B cell (primary cell): ENCODE results near the gene PLA2G2D. TPM values are rescaled to one million over a fixed set of nuclear protein-coding genes. Genes with fewer than 3 reads are reported as not detected.

Experiments used
- ATAC-seq: fragments of 200-7000 bp; cut with Tn5 transposase; one replicate; pipeline ENCODE4 v1.10.0; 2021; ENCODE audit warnings: low read depth, mild to moderate bottlenecking, moderate number of reproducible peaks, moderate library complexity
- CTCF ChIA-PET: fragments of 350-600 bp; sonication (Branson Sonifier 250); formaldehyde crosslinking; loops from one replicate; lab custom pipeline; 2021; ENCODE audit warnings: antibody characterized with exemption, inconsistent platforms; lab: Charles Lee
- POLR2A ChIA-PET: fragments of 350-600 bp; sonication (Branson Sonifier 250); formaldehyde crosslinking; loops from one replicate; lab custom pipeline; 2021; ENCODE audit warnings: antibody characterized with exemption; lab: Charles Lee
- DNase-seq: peaks from one replicate; pipeline ENCODE4 v3.0.0; 2013
- H2AFZ ChIP-seq: 2 replicates; pipeline ENCODE4 v1.6.1; 2012; ENCODE audit warnings: mild to moderate bottlenecking, low read depth, low read length; ENCODE audit not compliant: insufficient read depth, poor library complexity, severe bottlenecking
- H3K27ac ChIP-seq, 2 donors: 1 replicate in 1 of 2; 2 replicates in 1 of 2; pipeline ENCODE4 v1.5.1; 2012 to 2013; ENCODE audit warnings: low read length in 2 of 2, mild to moderate bottlenecking in 2 of 2, moderate library complexity in 1 of 2
- H3K27me3 ChIP-seq, 4 experiments: fragments of 200-600 bp in 1 of 4; sonication (generic) in 1 of 4; replicated peaks in 1 of 4; 1 replicate in 2 of 4; 2 replicates in 2 of 4; pipeline versions ENCODE4 v1.6.1 to v1.7.0; 2013 to 2016; ENCODE audit warnings: low read length in 3 of 4, mild to moderate bottlenecking in 2 of 4, mixed read lengths in 1 of 4, moderate library complexity in 1 of 4; ENCODE audit not compliant: insufficient read depth in 4 of 4, control insufficient read depth in 3 of 4; ENCODE audit errors: control extremely low read depth in 1 of 4
- H3K36me3 ChIP-seq, 2 experiments: replicated peaks in 1 of 2; 1 replicate in 1 of 2; 2 replicates in 1 of 2; pipeline versions ENCODE4 v1.6.1 to v1.7.1; 2013; ENCODE audit warnings: low read length in 1 of 2; ENCODE audit not compliant: insufficient read depth in 2 of 2, control insufficient read depth in 1 of 2; ENCODE audit errors: control extremely low read depth in 1 of 2, extremely low read depth in 1 of 2
- H3K4me1 ChIP-seq, 2 donors: fragments of 200-600 bp in 1 of 2; sonication (generic) in 1 of 2; 1 replicate in 1 of 2; 2 replicates in 1 of 2; pipeline versions ENCODE4 v1.5.1 to v1.6.1; 2013 to 2017; ENCODE audit warnings: low read length in 2 of 2; ENCODE audit not compliant: control insufficient read depth in 2 of 2, insufficient read depth in 2 of 2
- H3K4me2 ChIP-seq: replicated peaks from 2 replicates; pipeline ENCODE3; 2012; ENCODE audit warnings: mild to moderate bottlenecking, low read depth, low read length; ENCODE audit not compliant: poor library complexity, severe bottlenecking
- H3K4me3 ChIP-seq, 5 experiments: fragments of 200-600 bp in 1 of 5; sonication (generic) in 1 of 5; 1 replicate in 3 of 5; 2 replicates in 2 of 5; pipeline versions ENCODE4 v1.5.1 to v1.7.0; 2011 to 2016; ENCODE audit warnings: low read length in 4 of 5, mild to moderate bottlenecking in 4 of 5, low read depth in 2 of 5, control low read depth in 1 of 5, moderate library complexity in 1 of 5; ENCODE audit not compliant: insufficient read depth in 1 of 5; ENCODE audit errors: control extremely low read depth in 1 of 5, extremely low read depth in 1 of 5
- H3K79me2 ChIP-seq: fragments of 200-600 bp; sonication (generic); one replicate; pipeline ENCODE4 v1.6.0; 2016; ENCODE audit warnings: low read length; ENCODE audit not compliant: control insufficient read depth, insufficient read depth
- H3K9ac ChIP-seq: fragments of 200-600 bp; sonication (generic); 2 replicates; pipeline ENCODE4 v1.6.1; 2017; ENCODE audit warnings: mild to moderate bottlenecking, low read length, moderate library complexity
- H3K9me3 ChIP-seq, 3 donors: one replicate each; pipeline versions ENCODE4 v1.6.1 to v1.7.1; 2013; ENCODE audit warnings: low read length in 2 of 3; ENCODE audit not compliant: control insufficient read depth in 2 of 3, insufficient read depth in 1 of 3; ENCODE audit errors: control extremely low read depth in 1 of 3
- H4K20me1 ChIP-seq: 2 replicates; pipeline ENCODE4 v1.6.0; 2012; ENCODE audit warnings: mild to moderate bottlenecking, low read length; ENCODE audit not compliant: insufficient read depth, control insufficient read depth, poor library complexity, severe bottlenecking
- H3K27ac Mint-ChIP-seq: one replicate; pipeline ENCODE4 v1.8.0; 2021; ENCODE audit warnings: mixed read lengths
- H3K27me3 Mint-ChIP-seq: one replicate; pipeline ENCODE4 v1.8.0; 2021; ENCODE audit warnings: mixed read lengths
- H3K4me1 Mint-ChIP-seq: one replicate; pipeline ENCODE4 v1.8.0; 2021; ENCODE audit warnings: mixed read lengths
- H3K4me3 Mint-ChIP-seq: one replicate; pipeline ENCODE4 v1.8.0; 2021; ENCODE audit warnings: mixed read lengths
- H3K9me3 Mint-ChIP-seq: one replicate; pipeline ENCODE4 v1.8.0; 2022; ENCODE audit warnings: mixed read lengths; ENCODE audit not compliant: insufficient read depth
- EZH2 ChIP-seq: IDR thresholded peaks from 2 replicates; pipeline ENCODE4 v1.6.1; 2012; ENCODE audit warnings: borderline replicate concordance, low read depth, mild to moderate bottlenecking, moderate library complexity, low read length; ENCODE audit not compliant: insufficient read depth, poor library complexity, severe bottlenecking
- WGBS: methylation state at CpG from one replicate; pipeline ENCODE4 v1.1.5; 2013; ENCODE audit warnings: missing lambda C conversion rate; ENCODE audit not compliant: insufficient coverage; 5-methylcytosine and 5-hydroxymethylcytosine counted together
- intact Hi-C: fragments of 100-400 bp; cut with micrococcal nuclease; formaldehyde crosslinking; loops from one replicate; pipeline ENCODE4 v1.10.0; 2022
- polyA plus RNA-seq: library from polyadenylated mRNA; depleted of rRNA; stranded (reverse); fragments of >200 nt; gene quantifications from 2 replicates; pipeline ENCODE4 v1.2.3, GENCODE V29; 2012
- total RNA-seq, 2 donors: library from RNA; stranded (reverse); fragments of 120-200 nt in 1 of 2; gene quantifications; 1 replicate in 1 of 2; 2 replicates in 1 of 2; pipeline versions ENCODE4 v1.2.3 to v1.2.4, GENCODE V29; 2013 to 2022
- TF ChIP-seq, protein P1 (sequence below): fragments of 200-600 bp; IDR thresholded peaks from one replicate; pipeline ENCODE4 v1.8.0; 2022; ENCODE audit warnings: antibody characterized with exemption, mild to moderate bottlenecking

Gene PLA2G2D
- total and polyA plus RNA-seq, 2 donors (not counting 1 experiment from before 2014, with no cell fraction given): 2.3 to 2.8 TPM

DNA sequence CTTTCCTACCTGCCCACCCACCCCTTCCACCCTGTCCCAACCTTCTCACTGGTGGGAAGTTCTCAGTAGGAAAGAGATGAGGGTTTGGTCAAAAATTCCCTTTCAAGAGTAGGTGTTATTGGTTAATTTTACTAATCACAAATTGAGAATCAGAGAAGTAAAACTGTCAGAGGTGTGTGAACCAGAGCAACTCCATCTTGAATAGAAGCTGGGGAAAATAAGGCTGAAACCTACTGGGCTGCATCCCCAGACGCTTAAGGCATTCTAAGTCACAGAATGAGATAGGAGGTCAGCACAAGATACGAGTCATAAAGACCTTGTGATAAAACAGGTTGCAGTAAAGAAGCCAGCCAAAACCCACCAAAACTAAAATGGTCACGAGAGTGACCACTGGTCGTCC is 11.5 kb downstream of the PLA2G2D start:
- intact Hi-C loops: no loop called here
- Histone ChIP-seq H3K36me3 (no peaks in the 10 kb centered on the region), H3K4me1 (no peaks in the 10 kb centered on the region), H2AFZ (no peak overlapping the region), H3K4me3 (no peak overlapping the region), H3K4me2 (no peak overlapping the region), H3K9ac (no peak overlapping the region), H3K9me3 (no peaks in the 10 kb centered on the region), H3K27ac (no peak overlapping the region), H4K20me1 (no peaks in the 10 kb centered on the region), H3K79me2 (no peaks in the 10 kb centered on the region), H3K27me3 (peaks cover 0 to 8% (median 0%) of the 10 kb centered on the region in 4 experiments)
- no peak for TF ChIP-seq EZH2
- TF ChIP-seq, protein P1, sequence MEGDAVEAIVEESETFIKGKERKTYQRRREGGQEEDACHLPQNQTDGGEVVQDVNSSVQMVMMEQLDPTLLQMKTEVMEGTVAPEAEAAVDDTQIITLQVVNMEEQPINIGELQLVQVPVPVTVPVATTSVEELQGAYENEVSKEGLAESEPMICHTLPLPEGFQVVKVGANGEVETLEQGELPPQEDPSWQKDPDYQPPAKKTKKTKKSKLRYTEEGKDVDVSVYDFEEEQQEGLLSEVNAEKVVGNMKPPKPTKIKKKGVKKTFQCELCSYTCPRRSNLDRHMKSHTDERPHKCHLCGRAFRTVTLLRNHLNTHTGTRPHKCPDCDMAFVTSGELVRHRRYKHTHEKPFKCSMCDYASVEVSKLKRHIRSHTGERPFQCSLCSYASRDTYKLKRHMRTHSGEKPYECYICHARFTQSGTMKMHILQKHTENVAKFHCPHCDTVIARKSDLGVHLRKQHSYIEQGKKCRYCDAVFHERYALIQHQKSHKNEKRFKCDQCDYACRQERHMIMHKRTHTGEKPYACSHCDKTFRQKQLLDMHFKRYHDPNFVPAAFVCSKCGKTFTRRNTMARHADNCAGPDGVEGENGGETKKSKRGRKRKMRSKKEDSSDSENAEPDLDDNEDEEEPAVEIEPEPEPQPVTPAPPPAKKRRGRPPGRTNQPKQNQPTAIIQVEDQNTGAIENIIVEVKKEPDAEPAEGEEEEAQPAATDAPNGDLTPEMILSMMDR: no peak
- no peak overlapping the region for H3K4me3 Mint-ChIP-seq
- CTCF ChIA-PET: no interaction called here
- ATAC-seq: no peak
- peaks cover 8% of the 10 kb centered on the region for H3K27me3 Mint-ChIP-seq
- POLR2A ChIA-PET: no interaction called here
- H3K4me1 Mint-ChIP-seq: no peaks in the 10 kb centered on the region
- H3K27ac Mint-ChIP-seq: no peak overlapping the region
- DNase-seq: no peak
- H3K9me3 Mint-ChIP-seq: no peaks in the 10 kb centered on the region
- 80% methylated on average over 1 of the region's 4 CpGs for whole genome bisulfite sequencing

DNA sequence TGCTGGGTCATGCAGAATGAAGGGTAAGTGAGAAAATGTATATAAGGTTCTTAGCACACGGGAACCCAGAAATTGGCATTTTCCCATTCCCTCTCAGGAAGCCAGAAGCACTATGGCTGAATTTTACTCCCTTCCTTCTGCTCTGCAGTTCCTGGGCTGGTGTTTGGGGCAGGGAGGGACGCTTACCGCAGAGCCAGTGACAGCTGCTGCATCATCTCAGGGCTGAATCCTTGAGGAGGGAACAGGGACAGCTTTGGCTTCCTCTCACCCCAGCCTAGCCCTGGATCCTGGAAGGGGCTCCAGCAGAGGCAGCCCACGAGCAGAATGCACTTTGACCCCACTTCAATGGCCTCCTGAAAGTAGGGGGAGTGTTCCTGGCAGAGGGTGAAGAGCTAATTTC is 12.0 kb downstream of the PLA2G2D start:
- Histone ChIP-seq H3K4me3 (no peak overlapping the region), H3K27ac (no peak overlapping the region), H3K4me2 (no peak overlapping the region), H3K27me3 (peaks cover 0 to 8% (median 0%) of the 10 kb centered on the region in 4 experiments), H3K9me3 (no peaks in the 10 kb centered on the region), H3K36me3 (no peaks in the 10 kb centered on the region), H3K79me2 (no peaks in the 10 kb centered on the region), H3K4me1 (no peaks in the 10 kb centered on the region), H3K9ac (no peak overlapping the region), H4K20me1 (no peaks in the 10 kb centered on the region), H2AFZ (no peak overlapping the region)
- Mint-ChIP-seq H3K27me3 (peaks cover 8% of the 10 kb centered on the region), H3K4me3 (no peak overlapping the region), H3K9me3 (no peaks in the 10 kb centered on the region), H3K4me1 (no peaks in the 10 kb centered on the region), H3K27ac (no peak overlapping the region)
- TF ChIP-seq, protein P1: no peak
- TF ChIP-seq EZH2: no peak
- CTCF ChIA-PET: no interaction called here
- POLR2A ChIA-PET: no interaction called here
- WGBS: 80% methylated on average over 2 of the region's 4 CpGs
- DNase-seq (no peak), ATAC-seq (no peak)
- intact Hi-C loops: no loop called here
